GM12872 (cell line): ENCODE data around the gene U2AF1.
"Not testable (repeated sequence)": the region's sequence is repeated elsewhere in the genome, so short reads cannot be mapped to it uniquely, and the experiment has no call there.

ENCODE experiments used
- CTCF ChIP-seq: IDR thresholded peaks from 3 replicates; pipeline ENCODE4 v1.5.1; 2011; ENCODE audit warnings: low read depth, mild to moderate bottlenecking, low read length, moderate library complexity; ENCODE audit not compliant: insufficient read depth

U2AF1 gene

DNA sequence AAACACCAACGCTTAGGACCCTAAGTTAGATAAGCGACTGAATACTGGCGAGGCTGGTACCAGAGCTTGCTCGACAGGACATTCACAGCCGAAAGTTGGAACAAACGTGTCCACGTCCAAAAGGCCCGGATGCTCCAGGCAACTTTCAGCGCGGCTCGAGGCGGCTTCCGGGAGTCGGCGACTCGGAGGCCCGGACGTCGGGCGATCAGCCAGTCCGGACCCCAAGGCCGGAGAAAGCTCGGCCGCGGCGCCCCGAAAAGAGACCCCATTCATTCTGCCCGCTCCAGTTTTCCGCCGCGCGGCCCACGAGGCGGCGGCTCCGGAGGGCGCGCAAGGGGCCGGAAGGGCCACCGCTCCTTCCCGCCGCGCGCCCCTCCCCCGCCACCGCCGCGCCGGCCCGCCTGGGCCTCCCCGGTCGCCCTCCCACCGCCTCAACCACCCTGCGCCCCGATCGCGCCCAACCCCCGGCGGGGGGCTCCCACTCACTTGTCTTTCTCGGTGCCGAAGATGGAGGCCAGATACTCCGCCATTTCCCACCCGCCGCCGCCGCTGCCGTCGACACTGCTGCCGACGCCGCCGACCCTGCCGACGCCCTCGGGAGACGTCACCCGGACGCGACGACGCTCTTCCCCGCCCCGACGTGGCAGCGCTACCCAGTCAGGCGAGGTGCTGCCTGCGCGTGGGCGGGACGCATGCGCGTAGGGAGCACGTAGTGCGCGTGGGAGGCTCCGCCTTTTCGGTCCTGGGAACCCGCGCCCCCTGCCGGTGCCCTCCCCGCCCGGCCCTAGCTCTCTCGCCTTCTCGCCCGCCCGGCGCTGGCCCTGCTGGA lies at the start of gene U2AF1:
TSS of gene U2AF1 (minus strand) at position 606 of the 829 bp plus-strand sequence. CDS start at position 530, 76 bp downstream.
- not testable (repeated sequence) for TF ChIP-seq CTCF

- not testable (repeated sequence) for TF ChIP-seq CTCF
These were observed 32.0 kb downstream of the U2AF1 start, which contains the start of gene CBS for GRCh38 chr21:43075170-43076022. Gene CBS, minus strand, starts transcription at chr21:43075835. Its CDS starts 3,642 bp downstream, at chr21:43072193.
